Measurements from ENCODE around the gene PAXIP1.
"Not testable (repeated sequence)": the region's sequence is repeated elsewhere in the genome, so short reads cannot be mapped to it uniquely, and the experiment has no call there.

Gene PAXIP1

DNA sequence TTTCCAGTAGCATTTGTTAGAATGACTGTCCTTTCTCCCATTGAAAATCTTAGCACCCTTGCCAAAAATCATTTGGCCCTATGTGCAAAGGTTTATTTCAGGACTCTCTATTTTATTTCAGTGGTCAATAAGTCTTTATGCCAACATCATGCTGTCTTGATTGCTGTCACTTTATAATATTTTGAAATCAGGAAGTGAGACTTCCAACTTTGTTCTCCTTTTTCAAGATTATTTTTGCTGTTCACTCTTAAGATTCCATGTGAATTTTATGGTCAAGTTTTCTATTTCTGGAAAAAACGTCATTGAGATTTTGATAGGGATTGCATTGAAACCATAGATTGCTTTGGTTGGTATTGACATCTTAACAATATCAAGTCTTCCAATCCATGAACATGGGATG is 65.1 kb downstream of the PAXIP1 start:
- DNase-seq: no peak

DNA sequence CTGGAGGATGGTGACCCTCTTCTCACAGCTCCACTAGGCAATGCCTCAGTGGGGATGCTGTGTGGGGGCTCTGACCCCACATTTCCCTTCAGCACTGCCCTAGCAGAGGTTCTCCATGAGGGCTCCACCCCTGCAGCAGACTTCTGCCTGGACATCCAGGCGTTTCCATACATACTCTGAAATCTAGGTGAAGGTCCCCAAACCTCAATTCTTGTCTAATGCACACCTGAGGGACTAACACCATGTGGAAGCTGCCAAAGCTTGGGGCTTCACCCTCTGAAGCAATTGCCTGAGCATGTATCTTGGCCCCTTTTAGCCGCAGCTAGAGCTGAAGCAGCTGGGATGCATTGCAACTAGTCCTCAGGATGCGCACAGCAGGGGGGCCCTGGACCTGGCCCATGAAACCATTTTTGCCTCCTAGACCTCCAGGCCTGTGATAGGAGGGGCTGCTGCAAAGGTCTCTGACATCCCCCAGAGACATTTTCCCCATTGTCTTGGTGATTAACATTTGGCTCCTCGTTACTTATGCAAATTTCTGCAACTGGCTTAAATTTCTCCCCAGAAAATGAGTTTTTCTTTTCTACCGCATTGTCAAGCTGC is 68.5 kb downstream of the PAXIP1 start:
- not testable (repeated sequence) for DNase-seq

- no peak for DNase-seq
Measured at GRCh38 chr7:154931906-154932305, 71.0 kb downstream of the PAXIP1 start.

GRCh38 chr7:154929006-154929726 is 73.8 kb downstream of the PAXIP1 start:
- peak; percentile 57 for DNase-seq

DNA sequence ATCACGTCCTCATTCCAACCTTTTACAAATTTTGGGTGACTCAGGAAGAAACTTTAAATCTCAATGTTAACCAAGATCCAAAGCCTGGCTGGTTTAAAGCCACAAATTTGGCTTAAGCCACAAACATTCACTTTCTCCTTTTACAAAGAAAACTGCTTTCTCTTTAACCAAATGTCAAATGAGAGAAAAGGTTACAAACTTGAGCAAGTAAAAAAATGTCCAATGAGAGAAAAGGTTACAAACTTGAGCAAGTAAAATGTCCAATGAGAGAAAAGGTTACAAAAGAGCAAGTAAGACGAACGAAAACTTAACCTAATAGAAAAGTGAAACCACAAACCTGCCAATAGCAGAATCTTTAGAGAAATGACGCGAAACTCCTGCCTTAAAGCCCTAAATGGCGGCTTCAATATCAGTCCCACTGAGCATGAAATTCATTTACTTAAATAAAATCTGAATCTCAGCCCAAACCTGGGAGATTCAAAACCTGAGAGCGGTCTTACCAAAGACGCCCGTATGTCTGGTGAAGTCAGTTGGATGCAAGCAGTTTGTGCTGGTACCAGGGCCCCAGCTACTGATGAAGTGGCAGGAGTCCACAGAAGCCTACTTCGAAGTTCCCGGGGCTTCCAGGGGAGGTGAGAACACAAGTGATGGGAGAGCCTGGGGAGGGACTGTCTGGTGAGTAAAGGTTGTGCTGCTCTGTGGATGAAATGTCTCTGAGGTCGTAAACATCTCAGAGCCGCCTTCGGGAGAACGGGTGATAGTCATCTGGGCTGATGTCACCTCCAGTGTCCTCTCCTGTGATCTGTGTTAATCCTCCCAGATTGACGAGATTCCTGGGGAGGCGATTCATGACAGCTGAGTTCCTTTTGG is 74.6 kb downstream of the PAXIP1 start:
- peak; percentile 85 for DNase-seq

GRCh38 chr7:154927624-154928125 is 75.2 kb downstream of the PAXIP1 start:
- DNase-seq: peak; percentile 68

DNA sequence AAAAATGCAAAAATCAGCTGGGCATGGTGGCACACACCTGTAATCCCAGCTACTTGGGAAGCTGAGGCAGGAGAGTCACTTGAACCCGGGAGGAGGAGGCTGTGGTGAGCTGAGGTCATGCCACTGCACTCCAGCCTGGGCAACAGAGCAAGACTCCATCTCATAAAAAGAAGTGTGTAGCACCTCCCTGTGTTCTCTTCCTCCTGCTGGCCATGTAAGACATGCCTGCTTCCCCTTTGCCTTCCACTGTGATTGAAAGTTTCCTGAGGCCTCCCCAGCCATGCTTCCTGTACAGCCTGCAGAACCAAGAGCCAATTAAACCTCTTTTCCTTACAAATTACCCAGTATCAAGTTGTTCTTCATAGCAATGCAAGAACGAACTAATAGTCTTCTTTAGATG is 80.5 kb downstream of the PAXIP1 start:
- DNase-seq: not testable (repeated sequence)

DNA sequence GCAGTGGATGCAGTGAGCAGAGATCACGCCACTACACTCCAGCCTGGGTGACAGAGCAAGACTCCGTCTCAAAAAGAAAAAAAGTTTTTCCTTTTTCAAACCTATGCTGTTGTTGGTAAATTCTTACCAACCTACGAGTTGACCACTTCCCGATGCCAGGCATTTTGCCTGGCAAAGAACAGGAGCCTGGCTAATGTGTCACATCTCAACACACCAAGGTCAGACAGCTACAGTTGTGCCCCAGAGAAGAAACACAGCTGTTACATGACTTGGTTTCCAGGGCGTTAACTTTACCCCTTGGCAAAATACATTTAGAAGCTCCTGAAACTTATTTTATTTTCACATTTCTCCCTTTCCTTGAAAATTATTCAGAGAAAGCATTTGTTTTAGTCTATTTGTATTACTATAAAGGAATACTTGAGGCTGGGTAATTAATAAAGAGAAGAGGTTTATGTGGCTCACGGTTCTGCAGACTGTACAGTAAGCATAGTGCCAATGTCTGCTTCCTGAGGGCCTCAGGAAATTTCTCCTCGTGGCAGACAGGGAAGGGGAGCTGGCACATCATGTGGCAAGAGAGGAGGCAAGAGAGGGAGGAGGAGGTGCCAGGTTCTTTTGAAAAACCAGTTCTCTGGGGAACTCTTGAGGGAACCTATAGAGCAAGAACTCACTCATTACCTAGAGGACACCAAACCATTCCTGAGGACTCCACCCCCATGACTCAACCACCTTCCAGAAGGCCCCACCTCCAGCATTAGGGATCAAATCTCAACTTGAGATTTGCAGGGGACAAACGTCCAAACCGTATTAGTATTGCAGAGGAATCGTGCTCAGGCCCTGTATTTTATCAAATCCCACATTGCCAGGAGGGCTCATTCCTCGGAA is 83.3 kb downstream of the PAXIP1 start:
- DNase-seq: no peak

- DNase-seq: no peak
Measured at GRCh38 chr7:154918741-154919140, 84.2 kb downstream of the PAXIP1 start.

DNA sequence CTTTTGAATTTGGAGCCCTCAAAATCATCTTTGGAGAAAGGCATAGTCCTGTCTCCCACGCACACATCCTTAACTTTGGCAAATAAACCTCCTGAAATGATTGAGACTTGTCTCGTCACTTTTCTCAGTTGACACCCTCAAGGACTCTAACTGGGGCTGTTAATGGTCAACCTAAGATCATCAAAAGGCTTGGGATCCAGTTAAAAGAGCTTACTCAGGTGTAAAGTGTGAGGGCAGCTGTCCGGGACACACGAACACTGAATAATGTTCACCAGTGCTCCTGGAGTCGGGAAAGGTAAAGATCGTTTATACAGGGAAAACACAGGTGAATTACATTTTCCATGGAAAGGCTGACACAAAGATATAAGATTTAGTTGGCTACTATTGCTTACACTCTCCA is 84.7 kb downstream of the PAXIP1 start:
- DNase-seq: no peak

- DNase-seq: no peak
Measured at GRCh38 chr7:154917808-154918160, 85.1 kb downstream of the PAXIP1 start.

GRCh38 chr7:154916856-154917807 is 85.8 kb downstream of the PAXIP1 start:
- no peak for DNase-seq

DNA sequence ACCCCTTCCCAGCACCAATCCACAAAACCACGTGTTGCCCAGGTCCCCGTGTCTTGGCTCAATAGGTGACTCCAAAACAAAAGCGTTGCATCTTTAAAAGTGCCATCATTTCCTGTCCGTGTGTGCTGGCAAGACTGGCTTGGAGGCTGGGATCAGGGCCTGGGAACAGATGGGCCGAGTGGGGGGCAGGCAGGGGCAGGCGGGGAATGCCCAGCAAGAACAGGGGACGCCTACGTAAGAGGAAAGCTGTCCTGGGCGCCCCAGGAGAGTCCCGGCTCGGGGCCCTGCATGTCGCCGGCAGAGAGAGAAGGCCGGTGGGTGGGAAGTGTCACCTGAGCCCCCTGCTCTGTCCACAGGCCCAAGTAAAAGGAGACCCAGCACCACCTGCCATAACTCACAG is 86.5 kb downstream of the PAXIP1 start:
- DNase-seq: no peak

- no peak for DNase-seq
Measured at GRCh38 chr7:154915600-154915999, 87.3 kb downstream of the PAXIP1 start.

- no peak for DNase-seq
Measured at GRCh38 chr7:154914996-154915380, 87.9 kb downstream of the PAXIP1 start.

DNA sequence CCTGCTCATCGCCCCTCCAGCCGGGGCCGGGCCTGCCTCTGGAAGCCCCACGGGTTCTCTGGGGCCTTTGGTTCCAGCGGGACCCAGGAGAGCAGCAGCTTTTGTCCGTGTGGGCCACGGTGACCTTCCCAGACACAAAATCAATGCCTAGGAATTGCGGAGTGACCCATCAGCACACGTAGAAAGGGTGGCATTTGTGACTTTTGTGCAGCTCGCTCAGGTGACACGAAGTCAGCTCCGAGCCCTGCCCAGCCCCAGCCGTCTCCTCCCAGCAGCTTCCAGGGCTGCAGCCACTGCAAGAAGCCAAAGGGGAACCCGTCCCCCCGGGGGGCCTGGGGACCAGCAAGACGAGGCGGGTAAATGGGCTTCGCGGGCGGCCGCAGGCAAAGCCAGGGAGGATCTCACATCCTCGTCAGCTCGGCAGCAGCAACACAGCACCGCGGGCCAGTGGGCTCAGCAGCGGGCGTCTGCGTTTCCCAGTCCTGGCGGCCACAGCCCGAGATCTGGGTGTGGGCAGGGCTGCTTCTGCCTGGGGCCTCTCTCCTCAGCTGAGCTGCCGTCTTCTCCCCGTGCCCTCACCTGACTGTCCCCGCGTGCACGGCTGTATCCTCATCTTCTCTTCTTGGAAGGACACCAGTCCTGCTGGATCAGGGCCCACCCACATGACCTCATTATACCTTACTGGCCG is 88.5 kb downstream of the PAXIP1 start:
- no peak for DNase-seq

GRCh38 chr7:154913638-154914307 is 89.2 kb downstream of the PAXIP1 start:
- DNase-seq: peak; percentile 27

GRCh38 chr7:154912871-154913637 is 89.9 kb downstream of the PAXIP1 start:
- no peak for DNase-seq

DNA sequence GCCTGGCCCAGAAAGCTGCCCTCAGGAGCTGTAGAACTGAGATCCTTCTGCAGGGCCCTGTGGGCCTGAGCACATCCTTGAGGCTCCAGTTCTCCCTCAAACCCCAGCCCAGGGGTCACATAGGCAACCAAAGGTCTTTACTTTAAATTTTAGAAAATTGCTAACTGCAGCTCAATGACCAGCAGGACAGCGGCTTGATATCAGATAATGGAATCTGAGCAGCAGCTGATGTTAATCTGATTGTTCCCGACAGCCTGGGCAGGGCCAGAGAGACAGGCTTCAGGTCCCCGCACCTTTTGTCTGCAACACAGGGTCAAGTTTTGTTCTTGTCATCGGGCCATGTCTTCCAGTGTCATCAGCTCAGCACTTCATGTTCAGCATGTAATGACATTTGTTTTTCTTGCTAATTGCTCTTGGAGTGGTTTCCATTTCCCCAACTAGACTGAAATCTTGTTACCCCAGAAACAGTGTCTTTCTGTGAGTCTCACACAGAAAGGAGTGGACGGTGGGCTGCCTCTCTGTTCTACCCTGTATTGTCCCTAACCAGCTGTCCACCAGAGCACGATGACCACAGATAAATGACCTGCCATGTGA is 91.0 kb downstream of the PAXIP1 start:
- no peak for DNase-seq

Data from NCI-H2029 treated with DMSO at 0.1 percent for 48 hours (cell line).